Natural killer cell (primary cell): ENCODE results near the gene GMPR. TPM values are rescaled to one million over a fixed set of nuclear protein-coding genes. Genes with fewer than 3 reads are reported as not detected.

Experiments used
- ATAC-seq, 3 donors: fragments of 150-1000 bp in 2 of 3; fragments of 200-7000 bp in 1 of 3; cut with Tn5 transposase; 1 replicate in 1 of 3; 2 replicates in 2 of 3; pipeline ENCODE4 v1.10.0; 2021; ENCODE audit warnings: mild to moderate bottlenecking in 2 of 3, moderate library complexity in 2 of 3
- DNase-seq, 2 donors: peaks; one replicate each; pipeline versions ENCODE4 v3.0.0 to v3.0.0-alpha.2; 2013 to 2021; ENCODE audit warnings: mixed read lengths in 1 of 2
- H3K27ac ChIP-seq: one replicate; pipeline ENCODE4 v1.5.1; 2013; ENCODE audit warnings: mild to moderate bottlenecking, low read length
- H3K27me3 ChIP-seq: one replicate; pipeline ENCODE4 v1.6.1; 2013; ENCODE audit warnings: low read length; ENCODE audit not compliant: control insufficient read depth, insufficient read depth
- H3K36me3 ChIP-seq: one replicate; pipeline ENCODE4 v1.6.1; 2013; ENCODE audit warnings: low read length; ENCODE audit not compliant: control insufficient read depth, insufficient read depth
- H3K4me1 ChIP-seq: one replicate; pipeline ENCODE4 v1.6.1; 2013; ENCODE audit warnings: low read length; ENCODE audit not compliant: control insufficient read depth, insufficient read depth
- H3K4me3 ChIP-seq: one replicate; pipeline ENCODE4 v1.5.1; 2013; ENCODE audit warnings: low read length
- H3K9me3 ChIP-seq: one replicate; pipeline ENCODE4 v1.6.1; 2013; ENCODE audit warnings: low read length; ENCODE audit not compliant: control insufficient read depth, insufficient read depth
- H3K27ac Mint-ChIP-seq, 2 donors: one replicate each; pipeline ENCODE4 v1.8.0; 2022; ENCODE audit warnings: mild to moderate bottlenecking in 2 of 2, mixed read lengths in 2 of 2, moderate library complexity in 1 of 2
- H3K27me3 Mint-ChIP-seq, 2 donors: one replicate each; pipeline ENCODE4 v1.8.0; 2022; ENCODE audit warnings: low read depth in 2 of 2, mixed read lengths in 2 of 2
- H3K36me3 Mint-ChIP-seq: one replicate; pipeline ENCODE4 v1.8.0; 2022; ENCODE audit warnings: mixed read lengths
- H3K4me1 Mint-ChIP-seq, 2 donors: one replicate each; pipeline ENCODE4 v1.8.0; 2022; ENCODE audit warnings: mixed read lengths in 2 of 2
- H3K4me3 Mint-ChIP-seq: one replicate; pipeline ENCODE4 v1.8.0; 2022; ENCODE audit warnings: mild to moderate bottlenecking, moderate library complexity, mixed read lengths
- H3K9me3 Mint-ChIP-seq, 2 donors: one replicate each; pipeline ENCODE4 v1.8.0; 2022; ENCODE audit warnings: mixed read lengths in 2 of 2
- CTCF ChIP-seq: fragments of 200-600 bp; IDR thresholded peaks from one replicate; pipeline ENCODE4 v1.8.0; 2022; ENCODE audit warnings: antibody characterized with exemption
- WGBS: methylation state at CpG from one replicate; pipeline ENCODE4 v1.1.7; 2013; ENCODE audit warnings: missing lambda C conversion rate; ENCODE audit not compliant: insufficient coverage; 5-methylcytosine and 5-hydroxymethylcytosine counted together
- intact Hi-C: fragments of 100-400 bp; cut with micrococcal nuclease; formaldehyde crosslinking; loops from one replicate; pipeline ENCODE4 v1.14.2; 2022
- total RNA-seq, 4 donors: library from RNA; stranded (reverse); fragments of 120-200 nt in 1 of 4; gene quantifications; one replicate each; pipeline versions ENCODE4 v1.2.3 to v1.2.4, GENCODE V29; 2013 to 2022

Gene GMPR
- total RNA-seq, 3 donors from 2014 or later (not counting 1 experiment from before 2014, with no cell fraction given): 0.95 to 3.4 (median 3.2) TPM

DNA sequence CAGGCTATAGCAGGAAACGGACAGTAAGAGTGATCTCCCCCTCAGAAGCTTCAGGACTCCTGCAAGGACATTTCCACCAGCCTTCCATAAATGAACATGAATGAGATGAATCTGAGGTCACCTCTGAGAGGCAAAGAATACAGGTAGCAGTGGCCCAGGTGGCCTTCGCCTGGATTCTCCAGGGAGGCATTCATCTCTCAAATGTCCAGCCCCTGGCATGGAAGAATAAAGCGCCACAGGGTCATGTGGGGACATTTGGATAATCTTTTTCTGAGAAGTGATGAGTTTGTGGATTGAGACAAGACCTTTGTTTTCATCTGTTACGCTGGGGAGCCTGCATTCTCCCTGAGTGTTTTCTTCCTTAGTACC, 2.9 kb downstream of the GMPR start:
- Histone ChIP-seq H3K4me3 (no peak overlapping the region), H3K9me3 (no peaks in the 10 kb centered on the region), H3K27ac (no peak overlapping the region), H3K36me3 (no peaks in the 10 kb centered on the region), H3K27me3 (peaks cover 3% of the 10 kb centered on the region), H3K4me1 (peaks cover 22% of the 10 kb centered on the region)
- no peak overlapping the region for H3K4me3 Mint-ChIP-seq
- WGBS: 90% methylated on average over 3 of the region's 4 CpGs
- H3K4me1 Mint-ChIP-seq: peaks cover 23 to 27% of the 10 kb centered on the region in 2 donors
- intact Hi-C loops: no loop called here
- no peak for ATAC-seq
- no peaks in the 10 kb centered on the region for H3K9me3 Mint-ChIP-seq
- DNase-seq: no peak
- H3K27me3 Mint-ChIP-seq: peaks cover 14 to 18% of the 10 kb centered on the region in 2 donors
- no peak for TF ChIP-seq CTCF
- no peaks in the 10 kb centered on the region for H3K36me3 Mint-ChIP-seq
- no peak overlapping the region for H3K27ac Mint-ChIP-seq

DNA sequence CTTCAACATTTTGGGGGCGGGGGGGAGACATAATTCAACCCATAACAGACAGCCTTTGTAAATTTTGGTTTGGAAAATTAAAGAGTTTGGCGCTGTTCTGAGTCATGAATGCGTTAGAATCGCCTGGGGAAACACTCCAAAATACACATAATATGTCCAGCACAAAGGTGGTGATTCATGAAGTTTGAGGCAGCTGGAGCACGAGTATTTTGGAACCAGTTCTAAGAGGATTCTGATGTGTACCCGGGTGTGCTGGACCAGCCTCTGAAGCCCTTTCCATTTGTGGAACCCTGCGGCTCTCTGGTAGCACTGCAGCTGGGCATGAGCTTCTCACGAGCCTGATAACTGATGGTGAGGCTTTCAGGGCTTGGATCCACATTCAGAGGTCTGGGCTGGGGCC, 4.7 kb downstream of the GMPR start:
- DNase-seq (no peak), ATAC-seq (no peak)
- no peaks in the 10 kb centered on the region for H3K36me3 ChIP-seq
- TF ChIP-seq CTCF: no peak
- H3K4me3 ChIP-seq: no peak overlapping the region
- WGBS: 84% methylated on average over 8 of the region's 8 CpGs
- no peaks in the 10 kb centered on the region for H3K36me3 Mint-ChIP-seq
- H3K27me3 ChIP-seq: peaks cover 3% of the 10 kb centered on the region
- no peak overlapping the region for H3K27ac Mint-ChIP-seq
- no peaks in the 10 kb centered on the region for H3K9me3 Mint-ChIP-seq
- intact Hi-C loops: no loop called here
- H3K27me3 Mint-ChIP-seq: peaks cover 15 to 17% of the 10 kb centered on the region in 2 donors
- no peak overlapping the region for H3K4me3 Mint-ChIP-seq
- H3K9me3 ChIP-seq: no peaks in the 10 kb centered on the region
- peaks cover 10 to 13% of the 10 kb centered on the region in 2 donors for H3K4me1 Mint-ChIP-seq
- no peak overlapping the region for H3K27ac ChIP-seq
- H3K4me1 ChIP-seq: peaks cover 15% of the 10 kb centered on the region

DNA sequence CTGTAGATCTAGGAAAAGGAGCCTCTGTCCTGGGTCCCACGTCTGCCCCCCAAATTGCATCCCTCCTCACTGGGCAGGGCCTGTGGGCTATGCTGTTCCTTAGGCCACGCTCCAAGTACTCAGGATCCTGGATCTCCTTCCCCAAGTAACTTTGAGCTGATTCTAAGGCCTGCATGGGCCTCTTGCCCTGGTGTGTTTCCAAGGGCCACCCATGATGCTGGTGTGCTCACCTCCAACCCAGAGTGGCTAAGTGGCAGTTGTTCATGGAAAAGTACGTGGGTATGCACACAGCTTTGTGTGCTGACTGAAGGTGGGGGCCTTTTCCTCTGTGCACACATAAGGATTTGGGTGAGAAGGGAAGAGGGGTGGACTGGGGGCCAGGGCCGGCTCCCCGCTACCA, 5.3 kb downstream of the GMPR start:
- Mint-ChIP-seq H3K9me3 (no peaks in the 10 kb centered on the region), H3K36me3 (no peaks in the 10 kb centered on the region), H3K27me3 (peaks cover 16 to 17% of the 10 kb centered on the region in 2 donors), H3K27ac (no peak overlapping the region), H3K4me1 (peaks cover 8 to 12% of the 10 kb centered on the region in 2 donors), H3K4me3 (no peak overlapping the region)
- H3K4me1 ChIP-seq: peaks cover 11% of the 10 kb centered on the region
- H3K36me3 ChIP-seq: no peaks in the 10 kb centered on the region
- H3K9me3 ChIP-seq: no peaks in the 10 kb centered on the region
- peaks cover 3% of the 10 kb centered on the region for H3K27me3 ChIP-seq
- intact Hi-C loops: no loop called here
- no peak for ATAC-seq
- WGBS: 93% methylated on average over 5 of the region's 5 CpGs
- no peak overlapping the region for H3K4me3 ChIP-seq
- no peak for TF ChIP-seq CTCF
- DNase-seq: no peak
- no peak overlapping the region for H3K27ac ChIP-seq

DNA sequence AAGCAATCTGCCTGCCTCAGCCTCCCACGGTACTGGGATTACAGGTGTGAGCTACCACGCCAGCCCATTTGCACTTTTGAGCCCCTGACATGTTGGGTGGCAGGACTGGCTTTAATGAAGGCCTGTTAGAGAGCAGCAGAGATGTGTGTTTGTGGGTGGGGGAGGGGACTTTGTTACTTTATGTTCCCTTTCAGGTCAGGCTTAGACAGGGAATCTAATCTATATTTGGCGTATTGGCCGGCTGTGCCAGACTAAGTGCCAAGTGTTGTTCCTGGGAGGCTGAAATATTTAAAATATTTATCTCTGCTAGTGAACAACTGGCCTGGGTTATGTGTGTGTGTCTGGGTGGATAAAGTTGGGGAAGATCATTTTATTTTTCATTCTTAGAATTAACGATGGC, 6.1 kb downstream of the GMPR start:
- no peak for DNase-seq
- H3K9me3 ChIP-seq: no peaks in the 10 kb centered on the region
- no peak for ATAC-seq
- TF ChIP-seq CTCF: no peak
- intact Hi-C loops: no loop called here
- H3K27ac ChIP-seq: no peak overlapping the region
- H3K36me3 ChIP-seq: no peaks in the 10 kb centered on the region
- no peak overlapping the region for H3K4me3 ChIP-seq
- H3K27ac Mint-ChIP-seq: no peak overlapping the region
- peaks cover 4% of the 10 kb centered on the region for H3K4me1 ChIP-seq
- WGBS: 97% methylated on average over 5 of the region's 5 CpGs
- H3K4me1 Mint-ChIP-seq: peaks cover under 1 to 4% of the 10 kb centered on the region in 2 donors
- no peaks in the 10 kb centered on the region for H3K36me3 Mint-ChIP-seq
- H3K27me3 Mint-ChIP-seq: peaks cover 10 to 11% of the 10 kb centered on the region in 2 donors
- no peak overlapping the region for H3K4me3 Mint-ChIP-seq
- H3K27me3 ChIP-seq: no peaks in the 10 kb centered on the region
- no peaks in the 10 kb centered on the region for H3K9me3 Mint-ChIP-seq
